GM21423 (cell line): ENCODE measurements around the gene DUS4L.

ENCODE experiments used
- ATAC-seq: cut with Tn5 transposase; IDR thresholded peaks from one replicate; pipeline ENCODE4 v1.9.1; 2021; ENCODE audit warnings: mild to moderate bottlenecking, moderate library complexity; ENCODE audit not compliant: unreplicated experiment

The DUS4L gene

GRCh38 chr7:107579885-107580715 lies 16.3 kb downstream of the DUS4L start, which contains the start of gene BCAP29:
TSS of gene BCAP29 (plus strand) at chr7:107580246. CDS start at chr7:107580773, 527 bp downstream.
- ATAC-seq = peak; percentile 88

- ATAC-seq = no peak
Observed at GRCh38 chr7:107580716-107581383, 17.1 kb downstream of the DUS4L start.

- no peak for ATAC-seq
Observed at GRCh38 chr7:107581387-107582013, 17.7 kb downstream of the DUS4L start.

GRCh38 chr7:107582875-107583274 lies 19.1 kb downstream of the DUS4L start:
- no peak for ATAC-seq

- no peak for ATAC-seq
Observed at GRCh38 chr7:107584716-107585115, 20.9 kb downstream of the DUS4L start.

DNA sequence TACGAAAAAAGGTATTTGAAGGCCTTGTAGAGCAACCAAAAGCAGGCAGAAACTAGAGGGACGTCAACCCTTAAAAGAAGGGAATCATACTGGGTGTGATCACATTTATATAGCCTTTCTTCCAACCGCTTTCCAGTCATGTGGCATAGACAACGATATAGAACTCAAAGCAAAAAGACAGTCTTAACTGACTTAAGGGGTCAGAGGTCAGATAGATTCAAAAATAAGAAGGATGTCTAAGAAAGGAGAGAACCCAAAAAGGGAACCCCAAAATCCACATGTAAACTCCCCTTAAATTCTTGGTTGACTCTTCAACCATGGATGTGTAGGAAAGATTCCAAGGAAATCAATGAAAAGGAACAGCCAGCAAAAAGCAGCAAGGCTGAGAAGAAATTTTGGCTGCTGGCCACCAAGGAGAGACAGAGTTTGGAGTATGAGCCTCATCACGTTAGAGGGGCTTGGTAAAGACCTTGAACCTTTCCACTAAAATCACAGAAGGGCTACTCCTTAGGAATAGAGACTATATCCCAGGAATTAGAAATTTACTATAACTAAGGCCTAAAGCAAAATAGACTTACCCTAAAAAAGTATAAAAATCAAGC lies 24.9 kb downstream of the DUS4L start:
- ATAC-seq = no peak

DNA sequence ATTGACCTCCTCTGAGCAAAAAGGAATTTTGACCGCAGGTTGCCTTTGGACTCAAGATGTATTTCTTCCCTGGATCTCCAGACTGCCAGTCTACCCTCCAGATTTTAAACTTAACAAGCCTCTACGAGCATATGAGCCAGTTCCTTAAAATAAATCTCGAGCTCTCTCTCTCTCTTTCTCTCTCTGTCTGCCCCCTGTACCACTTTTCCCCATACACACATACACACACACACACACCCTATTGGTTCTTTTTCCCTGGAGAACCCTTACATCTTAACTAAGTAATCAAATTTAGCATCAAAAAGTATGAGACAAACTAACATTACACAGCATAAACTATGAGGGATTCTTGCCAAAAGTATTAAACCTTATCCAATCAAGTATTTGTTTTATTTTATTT lies 27.6 kb downstream of the DUS4L start:
- ATAC-seq = no peak

- ATAC-seq = no peak
Observed at GRCh38 chr7:107592361-107593024, 28.7 kb downstream of the DUS4L start.

- ATAC-seq = no peak
Observed at GRCh38 chr7:107593025-107593410, 29.2 kb downstream of the DUS4L start.

DNA sequence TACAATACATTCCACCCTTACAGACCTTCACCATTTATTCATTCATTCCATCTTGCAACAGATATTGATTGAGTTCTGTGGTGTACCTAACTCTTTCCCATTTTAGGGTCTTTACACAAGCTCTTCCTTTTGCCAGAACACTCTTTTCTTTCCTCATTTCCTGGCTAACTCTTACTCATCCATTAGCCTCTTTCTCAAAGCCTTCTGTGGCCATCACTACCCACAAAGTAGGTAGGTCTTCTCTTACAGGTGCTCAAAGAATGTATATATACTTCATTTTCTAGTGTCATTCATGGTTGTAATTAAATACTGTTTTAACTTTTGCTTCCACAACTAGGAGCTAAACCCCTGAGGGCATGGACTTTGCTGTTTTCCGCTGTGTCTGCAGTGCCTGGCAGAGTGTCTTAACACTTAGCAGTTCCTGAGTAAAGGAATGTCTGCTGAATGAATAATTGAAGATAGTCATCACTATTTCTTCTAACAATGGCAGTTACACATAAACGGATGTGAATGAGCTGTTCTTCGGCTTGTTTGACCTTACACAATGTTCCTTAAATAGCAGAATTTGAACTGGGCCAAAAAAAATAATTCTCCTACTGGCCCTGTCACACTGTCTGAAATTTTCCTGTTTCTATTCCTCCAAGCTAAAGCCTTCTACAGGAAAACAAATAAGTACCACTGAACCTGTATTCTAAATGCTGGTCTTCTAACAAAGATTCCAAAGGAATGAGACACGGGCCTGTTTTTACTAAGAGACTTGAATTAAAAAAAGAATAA lies 31.4 kb downstream of the DUS4L start:
- ATAC-seq = no peak

GRCh38 chr7:107596881-107597581 lies 33.3 kb downstream of the DUS4L start:
- no peak for ATAC-seq

DNA sequence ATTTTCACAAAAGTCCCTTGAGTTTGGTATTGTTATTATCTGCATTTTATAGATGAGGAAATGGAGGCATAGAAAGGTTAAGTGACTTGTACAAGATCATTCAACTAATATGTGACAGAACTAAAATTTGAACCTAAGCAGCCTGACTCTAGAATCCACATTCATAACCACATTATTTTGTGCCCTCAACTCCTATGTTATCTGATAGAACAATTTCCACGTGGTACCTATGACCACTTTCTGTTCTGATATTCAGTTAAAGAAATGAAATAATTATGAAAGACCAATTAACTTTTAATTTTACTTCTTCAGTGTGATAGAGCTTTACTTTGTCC lies 33.8 kb downstream of the DUS4L start:
- ATAC-seq = no peak

DNA sequence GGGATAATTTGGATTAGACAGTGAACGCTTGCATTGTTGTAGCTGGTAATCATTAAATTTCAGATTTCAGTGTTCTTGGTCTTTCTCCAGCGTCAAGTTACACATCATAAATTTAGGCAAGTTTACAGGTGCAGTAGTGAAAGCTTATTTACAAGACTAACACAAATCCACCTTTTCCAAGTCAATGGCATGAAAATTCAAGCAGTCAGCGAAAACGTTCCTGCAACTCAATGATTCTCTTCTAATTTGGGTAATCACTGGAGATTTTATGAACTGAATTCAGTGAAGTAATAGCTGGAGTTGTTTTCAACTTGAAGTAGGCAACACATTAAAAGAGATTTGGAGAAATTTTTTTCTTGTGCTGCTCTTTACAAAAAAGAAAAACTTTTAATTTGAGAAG lies 34.2 kb downstream of the DUS4L start:
- ATAC-seq = no peak

DNA sequence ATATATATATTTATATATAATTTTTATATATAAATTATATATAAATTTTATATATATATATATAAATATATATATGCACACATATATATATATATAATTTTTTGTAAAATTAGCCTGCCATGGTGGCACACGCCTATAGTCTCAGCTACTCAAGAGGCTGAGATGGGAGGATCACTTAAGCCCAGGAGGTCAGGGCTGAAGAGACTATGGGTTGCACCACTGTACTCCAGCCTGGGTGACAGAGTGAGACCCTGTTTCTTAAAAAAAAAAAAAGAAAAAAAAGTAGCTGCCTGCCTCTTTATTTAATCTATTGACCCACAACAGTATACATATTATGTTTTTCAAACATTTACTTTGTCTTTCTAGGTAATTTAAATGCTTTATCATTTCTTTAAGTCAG lies 35.5 kb downstream of the DUS4L start:
- ATAC-seq = no peak

DNA sequence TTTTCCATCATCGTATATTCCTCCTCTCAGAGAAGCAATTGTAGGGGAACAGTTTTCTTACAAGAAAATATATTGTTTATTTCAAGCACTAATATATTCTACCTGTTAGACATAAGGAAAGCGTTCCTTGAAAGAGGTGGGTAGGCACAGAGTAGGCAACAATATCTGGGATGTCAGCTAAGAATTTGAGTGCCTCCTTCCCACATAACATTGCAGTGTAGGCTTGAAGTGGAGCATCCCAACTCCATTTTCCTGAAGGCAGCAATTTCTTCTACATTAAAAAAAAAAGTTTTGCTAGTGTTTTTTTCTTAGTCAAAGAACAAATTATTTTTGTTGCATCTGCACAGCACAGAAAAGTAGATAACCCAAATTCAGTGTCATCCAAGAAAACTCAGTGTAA lies 37.0 kb downstream of the DUS4L start:
- ATAC-seq = no peak

DNA sequence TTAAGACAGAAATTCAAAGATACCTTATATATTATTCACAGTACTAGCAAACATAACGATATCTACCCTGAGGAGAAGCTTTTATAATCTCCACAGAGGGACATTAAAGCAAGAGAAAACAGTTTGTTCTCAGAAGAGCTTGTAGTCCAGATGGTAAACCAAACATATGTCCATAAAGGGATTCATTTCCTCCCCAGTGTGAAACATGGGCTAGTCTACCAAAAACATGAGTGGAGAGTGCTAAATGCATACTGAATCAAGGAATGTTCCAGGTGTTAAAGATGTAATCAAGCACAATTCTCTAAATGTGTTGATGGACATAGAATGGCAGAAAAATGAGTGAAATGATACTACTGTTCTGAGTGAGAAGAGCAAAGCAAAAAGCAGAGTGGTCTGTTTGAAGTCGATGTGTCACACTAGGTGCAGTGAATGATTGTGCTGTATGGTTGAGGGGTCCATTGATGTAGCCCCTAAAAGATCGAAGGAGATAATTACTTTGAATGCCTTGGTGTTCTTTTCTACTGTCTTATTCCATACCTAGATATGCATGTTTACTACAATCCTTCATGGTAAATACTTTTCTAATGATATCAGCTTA lies 41.5 kb downstream of the DUS4L start:
- ATAC-seq = no peak

GRCh38 chr7:107606303-107606702 lies 42.5 kb downstream of the DUS4L start:
- ATAC-seq = no peak

GRCh38 chr7:107609811-107610261 lies 46.1 kb downstream of the DUS4L start:
- no peak for ATAC-seq

DNA sequence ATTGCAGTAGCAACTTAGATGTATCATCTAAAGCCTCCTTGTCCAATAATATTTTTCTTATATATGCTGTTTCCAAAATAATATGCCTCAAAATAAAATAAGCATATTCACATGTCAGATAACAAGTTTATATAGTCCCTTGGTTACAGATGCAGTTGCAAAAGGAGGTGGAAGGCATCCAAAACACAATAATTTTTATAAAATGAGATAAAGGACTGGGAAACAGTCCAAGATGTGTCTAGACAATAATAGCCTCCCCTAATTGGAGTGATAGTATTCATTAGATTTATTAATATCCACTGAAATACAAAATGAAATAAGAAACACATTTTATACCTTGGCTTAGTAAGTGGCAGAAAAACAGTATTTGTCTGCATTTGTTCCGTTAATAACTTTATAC lies 46.6 kb downstream of the DUS4L start:
- ATAC-seq = no peak
